Neural cell (in vitro differentiated cells): ENCODE measurements around the gene ZNF445. TPM values are rescaled to one million over a fixed set of nuclear protein-coding genes. Genes with fewer than 3 reads are reported as not detected.
"Not testable (repeated sequence)": the region's sequence is repeated elsewhere in the genome, so short reads cannot be mapped to it uniquely, and the experiment has no call there.

Experiments used
- H2AFZ ChIP-seq: fragments of 200-600, 300-800 bp; sonication (generic), shearing (Covaris generic); 2 replicates; pipeline ENCODE4 v1.6.0; 2014; ENCODE audit warnings: low read depth, mild to moderate bottlenecking, antibody characterized with exemption, low read length, moderate library complexity
- H3F3A ChIP-seq: fragments of 200-600 bp; shearing (Covaris generic); 2 replicates; pipeline ENCODE4 v1.6.1; 2016; ENCODE audit warnings: mild to moderate bottlenecking, moderate library complexity, mixed read lengths, antibody characterized with exemption, low read length; ENCODE audit not compliant: insufficient read depth, poor library complexity, severe bottlenecking
- H3K27ac ChIP-seq: fragments of 200-600, 300-800 bp; sonication (generic), shearing (Covaris generic); 2 replicates; pipeline ENCODE4 v1.5.1; 2014; ENCODE audit warnings: mild to moderate bottlenecking, low read length, moderate library complexity
- H3K27me3 ChIP-seq: fragments of 300-800, 200-600 bp; sonication (generic), shearing (Covaris generic); 2 replicates; pipeline ENCODE4 v1.6.0; 2014; ENCODE audit warnings: mild to moderate bottlenecking, low read depth, low read length, moderate library complexity; ENCODE audit not compliant: insufficient read depth
- H3K36me3 ChIP-seq: fragments of 300-800, 200-600 bp; sonication (generic), shearing (Covaris generic); 2 replicates; pipeline ENCODE4 v1.5.1; 2014; ENCODE audit warnings: mild to moderate bottlenecking, antibody characterized with exemption, low read length, moderate library complexity; ENCODE audit not compliant: insufficient read depth
- H3K4me2 ChIP-seq: fragments of 300-800, 200-600 bp; sonication (generic), shearing (Covaris generic); 2 replicates; pipeline ENCODE4 v1.6.0; 2014; ENCODE audit warnings: mild to moderate bottlenecking, low read length
- H3K4me3 ChIP-seq: fragments of 300-800, 200-600 bp; sonication (generic), shearing (Covaris generic); 2 replicates; pipeline ENCODE4 v1.5.1; 2014; ENCODE audit warnings: mild to moderate bottlenecking, low read length, moderate library complexity
- H3K79me2 ChIP-seq: fragments of 200-600 bp; shearing (Covaris generic); replicated peaks from 2 replicates; pipeline ENCODE4 v1.6.0; 2014; ENCODE audit warnings: mild to moderate bottlenecking, low read length, moderate library complexity; ENCODE audit not compliant: insufficient read depth
- H3K9ac ChIP-seq: fragments of 300-800, 200-600 bp; sonication (generic), shearing (Covaris generic); 2 replicates; pipeline ENCODE4 v1.6.1; 2016; ENCODE audit warnings: mild to moderate bottlenecking, low read length, mixed read lengths
- H3K9me2 ChIP-seq: fragments of 200-600 bp; shearing (Covaris generic); 2 replicates; pipeline ENCODE4 v1.6.1; 2016; ENCODE audit warnings: mild to moderate bottlenecking, low read length, mixed read lengths; ENCODE audit not compliant: insufficient read depth
- H3K9me3 ChIP-seq: fragments of 200-600, 300-800 bp; sonication (generic), shearing (Covaris generic); 2 replicates; pipeline ENCODE4 v1.6.1; 2016; ENCODE audit warnings: mild to moderate bottlenecking, mixed run types, low read length, moderate library complexity, mixed read lengths
- H4K20me1 ChIP-seq: fragments of 200-600 bp; shearing (Covaris generic); 2 replicates; pipeline ENCODE4 v1.6.1; 2016; ENCODE audit warnings: mild to moderate bottlenecking, mixed run types; ENCODE audit not compliant: insufficient read depth
- CTCF ChIP-seq: fragments of 450-650 bp; IDR thresholded peaks from 2 replicates; pipeline ENCODE4 v1.5.1; 2014; ENCODE audit warnings: antibody characterized with exemption, mild to moderate bottlenecking, moderate library complexity; ENCODE audit not compliant: poor library complexity, severe bottlenecking
- EP300 ChIP-seq: fragments of 450-650 bp; conservative IDR thresholded peaks from 2 replicates; pipeline ENCODE4 v1.6.1; 2014; ENCODE audit warnings: antibody characterized with exemption, mild to moderate bottlenecking, moderate library complexity; ENCODE audit not compliant: poor library complexity, severe bottlenecking
- EZH2 ChIP-seq: fragments of 200-600, 300-800 bp; shearing (Covaris generic), sonication (generic); IDR thresholded peaks from 2 replicates; pipeline ENCODE4 v1.6.1; 2014; ENCODE audit warnings: antibody characterized with exemption, low read length, borderline replicate concordance, mild to moderate bottlenecking; ENCODE audit not compliant: insufficient read depth, poor library complexity, severe bottlenecking
- MXI1 ChIP-seq: fragments of 450-650 bp; conservative IDR thresholded peaks from 2 replicates; pipeline ENCODE4 v1.6.1; 2014; ENCODE audit warnings: antibody characterized with exemption, mild to moderate bottlenecking; ENCODE audit not compliant: poor library complexity, severe bottlenecking
- POLR2AphosphoS5 ChIP-seq: IDR thresholded peaks from 2 replicates; pipeline ENCODE4 v1.6.1; 2012
- RAD21 ChIP-seq: fragments of 450-650 bp; conservative IDR thresholded peaks from 2 replicates; pipeline ENCODE4 v1.6.1; 2014; ENCODE audit warnings: antibody characterized with exemption, mild to moderate bottlenecking, moderate library complexity
- REST ChIP-seq: IDR thresholded peaks from 2 replicates; pipeline ENCODE4 v1.6.1; 2012; ENCODE audit warnings: borderline replicate concordance
- SMC3 ChIP-seq: fragments of 450-650 bp; conservative IDR thresholded peaks from 2 replicates; pipeline ENCODE4 v1.6.1; 2014; ENCODE audit warnings: antibody characterized with exemption, mild to moderate bottlenecking, moderate library complexity; ENCODE audit not compliant: poor library complexity
- TAF1 ChIP-seq: IDR thresholded peaks from 2 replicates; pipeline ENCODE4 v1.6.1; 2012; ENCODE audit warnings: low read depth
- polyA plus RNA-seq: library from polyadenylated mRNA; depleted of rRNA; stranded (reverse); fragments of >200 nt; gene quantifications from 2 replicates; pipeline ENCODE4 v1.2.3, GENCODE V29; 2014

The ZNF445 gene
- polyA plus RNA-seq, 1 donor from 2014 or later, result 15.8 TPM

GRCh38 chr3:44469914-44470313 is 7.6 kb downstream of the ZNF445 start:
- peaks cover 34% of the 10 kb centered on the region for H3K79me2 ChIP-seq
- no peak for TF ChIP-seq POLR2AphosphoS5
- TF ChIP-seq REST, result no peak
- no peak for TF ChIP-seq TAF1
- TF ChIP-seq CTCF, result no peak
- TF ChIP-seq SMC3, result no peak
- TF ChIP-seq EZH2, result no peak
- TF ChIP-seq EP300, result no peak
- no peak for TF ChIP-seq MXI1
- TF ChIP-seq RAD21, result no peak
- H3K4me2 ChIP-seq, result no peak overlapping the region
- no peaks in the 10 kb centered on the region for H3F3A ChIP-seq
- H3K9me3 ChIP-seq, result no peaks in the 10 kb centered on the region
- no peaks in the 10 kb centered on the region for H3K9me2 ChIP-seq
- no peak overlapping the region for H3K9ac ChIP-seq
- peaks cover 12% of the 10 kb centered on the region for H3K36me3 ChIP-seq
- no peak overlapping the region for H3K27ac ChIP-seq
- H3K27me3 ChIP-seq, result no peaks in the 10 kb centered on the region
- H3K4me3 ChIP-seq, result no peak overlapping the region
- no peak overlapping the region for H2AFZ ChIP-seq
- H4K20me1 ChIP-seq, result no peaks in the 10 kb centered on the region

GRCh38 chr3:44468572-44469520 is 8.6 kb downstream of the ZNF445 start:
- Histone ChIP-seq H3K79me2 (peaks cover 26% of the 10 kb centered on the region), H3K36me3 (peaks cover 12% of the 10 kb centered on the region), H3K4me3 (no peak overlapping the region), H4K20me1 (no peaks in the 10 kb centered on the region), H2AFZ (no peak overlapping the region), H3K4me2 (no peak overlapping the region), H3K27ac (no peak overlapping the region), H3K9me2 (no peaks in the 10 kb centered on the region), H3F3A (no peaks in the 10 kb centered on the region), H3K9me3 (no peaks in the 10 kb centered on the region), H3K27me3 (no peaks in the 10 kb centered on the region), H3K9ac (no peak overlapping the region)
- TF ChIP-seq RAD21 (no peak), EP300 (no peak), EZH2 (no peak), MXI1 (no peak), TAF1 (no peak), POLR2AphosphoS5 (no peak), SMC3 (no peak), REST (no peak), CTCF (no peak)

GRCh38 chr3:44468099-44468537 is 9.4 kb downstream of the ZNF445 start:
- not testable (repeated sequence) for H2AFZ ChIP-seq, H3K9me2 ChIP-seq, H4K20me1 ChIP-seq, H3K9ac ChIP-seq, H3K4me2 ChIP-seq, H3K4me3 ChIP-seq, H3K9me3 ChIP-seq, H3K27me3 ChIP-seq, H3K27ac ChIP-seq, H3F3A ChIP-seq
- peaks cover 12% of the 10 kb centered on the region for H3K36me3 ChIP-seq
- peaks cover 21% of the 10 kb centered on the region for H3K79me2 ChIP-seq
